MM.1S (cell line): ENCODE measurements around the gene PXYLP1.

Experiments used
- DNase-seq: peaks from one replicate; pipeline ENCODE4 v3.0.0-alpha.2; 2015
- H2AFZ ChIP-seq: fragments of 300-600 bp; sonication (generic); 2 replicates; pipeline ENCODE4 v1.6.0; 2016; ENCODE audit warnings: antibody characterized with exemption, low read length
- H3F3A ChIP-seq: fragments of 300-600 bp; sonication (generic); 2 replicates; pipeline ENCODE4 v1.6.1; 2016; ENCODE audit warnings: mild to moderate bottlenecking, antibody characterized with exemption, low read length, moderate library complexity, mixed read lengths; ENCODE audit not compliant: insufficient read depth
- H3K27ac ChIP-seq: fragments of 300-600 bp; sonication (generic); 2 replicates; pipeline ENCODE4 v1.5.1; 2016; ENCODE audit warnings: mild to moderate bottlenecking, low read length
- H3K27me3 ChIP-seq: fragments of 300-600 bp; sonication (generic); replicated peaks from 2 replicates; pipeline ENCODE4 v1.6.0; 2016; ENCODE audit warnings: low read length; ENCODE audit not compliant: insufficient read depth
- H3K36me3 ChIP-seq: fragments of 300-600 bp; sonication (generic); replicated peaks from 2 replicates; pipeline ENCODE4 v1.6.1; 2016; ENCODE audit warnings: mild to moderate bottlenecking, low read length, mixed read lengths; ENCODE audit not compliant: insufficient read depth
- H3K4me1 ChIP-seq: fragments of 300-600 bp; sonication (generic); 2 replicates; pipeline ENCODE4 v1.6.1; 2016; ENCODE audit warnings: low read length, mixed read lengths
- H3K4me2 ChIP-seq: fragments of 300-600 bp; sonication (generic); 2 replicates; pipeline ENCODE4 v1.6.0; 2016; ENCODE audit warnings: low read depth, low read length
- H3K4me3 ChIP-seq: fragments of 300-600 bp; sonication (generic); 2 replicates; pipeline ENCODE4 v1.5.1; 2016; ENCODE audit warnings: low read length, mixed read lengths
- H3K79me2 ChIP-seq: fragments of 300-600 bp; sonication (generic); 2 replicates; pipeline ENCODE4 v1.6.1; 2016; ENCODE audit warnings: mixed run types, low read length, mixed read lengths
- H3K9ac ChIP-seq: fragments of 300-600 bp; sonication (generic); 2 replicates; pipeline ENCODE4 v1.6.1; 2016; ENCODE audit warnings: low read length, mixed read lengths
- H3K9me2 ChIP-seq: fragments of 300-600 bp; sonication (generic); replicated peaks from 2 replicates; pipeline ENCODE4 v1.6.1; 2016; ENCODE audit warnings: mild to moderate bottlenecking, low read length, mixed read lengths; ENCODE audit not compliant: insufficient read depth
- H3K9me3 ChIP-seq: fragments of 300-600 bp; sonication (generic); replicated peaks from 2 replicates; pipeline ENCODE4 v1.6.1; 2016; ENCODE audit warnings: mild to moderate bottlenecking, low read length, mixed read lengths; ENCODE audit not compliant: insufficient read depth
- H4K20me1 ChIP-seq: fragments of 300-600 bp; sonication (generic); 2 replicates; pipeline ENCODE4 v1.6.1; 2016; ENCODE audit warnings: mild to moderate bottlenecking, low read length, moderate library complexity, mixed read lengths; ENCODE audit not compliant: insufficient read depth
- CTCF ChIP-seq: fragments of 300-600 bp; sonication (generic); IDR thresholded peaks from 2 replicates; pipeline ENCODE4 v1.5.1; 2016; ENCODE audit warnings: antibody characterized with exemption, low read length, mixed read lengths
- EZH2 ChIP-seq: fragments of 300-600 bp; sonication (generic); optimal IDR thresholded peaks from 2 replicates; pipeline ENCODE3; 2017; ENCODE audit warnings: low read depth, mild to moderate bottlenecking, antibody characterized with exemption, low read length, mixed read lengths
- EZH2phosphoT487 ChIP-seq: fragments of 300-600 bp; sonication (generic); IDR thresholded peaks from 2 replicates; pipeline ENCODE4 v1.6.1; 2018; ENCODE audit warnings: antibody characterized with exemption, low read length

PXYLP1 gene

GRCh38 chr3:141216975-141217374, 14.7 kb upstream of the PXYLP1 start:
- TF ChIP-seq EZH2phosphoT487 = no peak
- no peak for TF ChIP-seq CTCF
- no peak for TF ChIP-seq EZH2
- H3K4me1 ChIP-seq = no peaks in the 10 kb centered on the region
- H3K9ac ChIP-seq = no peak overlapping the region
- no peak overlapping the region for H3K27ac ChIP-seq
- DNase-seq = no peak
- H3K36me3 ChIP-seq = no peaks in the 10 kb centered on the region
- no peak overlapping the region for H3K4me3 ChIP-seq
- no peaks in the 10 kb centered on the region for H3K9me2 ChIP-seq
- no peak overlapping the region for H2AFZ ChIP-seq
- no peaks in the 10 kb centered on the region for H3K27me3 ChIP-seq
- H3K4me2 ChIP-seq = no peak overlapping the region
- H3K79me2 ChIP-seq = no peaks in the 10 kb centered on the region
- H3F3A ChIP-seq = no peaks in the 10 kb centered on the region
- no peaks in the 10 kb centered on the region for H4K20me1 ChIP-seq
- no peaks in the 10 kb centered on the region for H3K9me3 ChIP-seq

- no peak for DNase-seq
- Histone ChIP-seq H3K9me3 (no peaks in the 10 kb centered on the region), H3K36me3 (no peaks in the 10 kb centered on the region), H2AFZ (no peak overlapping the region), H3K27me3 (no peaks in the 10 kb centered on the region), H3K9ac (no peak overlapping the region), H3K4me1 (no peaks in the 10 kb centered on the region), H3K27ac (no peak overlapping the region), H3K79me2 (no peaks in the 10 kb centered on the region), H3K4me2 (no peak overlapping the region), H3K9me2 (no peaks in the 10 kb centered on the region), H3F3A (no peaks in the 10 kb centered on the region), H4K20me1 (no peaks in the 10 kb centered on the region), H3K4me3 (no peak overlapping the region)
- TF ChIP-seq CTCF (no peak), EZH2phosphoT487 (no peak), EZH2 (no peak)
Measured at GRCh38 chr3:141217389-141217788, 14.2 kb upstream of the PXYLP1 start.

GRCh38 chr3:141218162-141218835, 13.3 kb upstream of the PXYLP1 start:
- Histone ChIP-seq H3F3A (no peaks in the 10 kb centered on the region), H4K20me1 (no peaks in the 10 kb centered on the region), H3K4me1 (no peaks in the 10 kb centered on the region), H3K4me3 (no peak overlapping the region), H3K4me2 (no peak overlapping the region), H3K9me3 (no peaks in the 10 kb centered on the region), H3K9me2 (no peaks in the 10 kb centered on the region), H2AFZ (no peak overlapping the region), H3K36me3 (no peaks in the 10 kb centered on the region), H3K27me3 (no peaks in the 10 kb centered on the region), H3K27ac (no peak overlapping the region), H3K9ac (no peak overlapping the region), H3K79me2 (no peaks in the 10 kb centered on the region)
- no peak for DNase-seq
- no peak for TF ChIP-seq CTCF
- TF ChIP-seq EZH2 = no peak
- TF ChIP-seq EZH2phosphoT487 = no peak
